Activated CD4-positive, alpha-beta memory T cell treated with anti-CD3 and anti-CD28 coated beads for 36 hours (primary cell): ENCODE data around the gene NCBP1. TPM values are rescaled to one million over a fixed set of nuclear protein-coding genes. Genes with fewer than 3 reads are reported as not detected.
A peak's percentile ranks its signal among the peaks of the same experiment; 100 is the strongest.

ENCODE experiments used
- CTCF ChIA-PET: fragments of 350-600 bp; sonication (Branson Sonifier 250); formaldehyde crosslinking; loops from one replicate; lab custom pipeline; 2021; ENCODE audit warnings: antibody characterized with exemption, inconsistent platforms; lab: Charles Lee
- POLR2A ChIA-PET: fragments of 350-600 bp; sonication (Branson Sonifier 250); formaldehyde crosslinking; loops from one replicate; lab custom pipeline; 2021; ENCODE audit warnings: antibody characterized with exemption; lab: Charles Lee
- DNase-seq: peaks from one replicate; pipeline ENCODE4 v3.0.0-alpha.2; 2020
- H3K27ac Mint-ChIP-seq: one replicate; pipeline ENCODE4 v1.8.0; 2021; ENCODE audit warnings: mixed read lengths
- H3K27me3 Mint-ChIP-seq: one replicate; pipeline ENCODE4 v1.8.0; 2021; ENCODE audit warnings: mixed read lengths
- H3K36me3 Mint-ChIP-seq: one replicate; pipeline ENCODE4 v1.8.0; 2021; ENCODE audit warnings: mixed read lengths
- H3K4me1 Mint-ChIP-seq: one replicate; pipeline ENCODE4 v1.8.0; 2021; ENCODE audit warnings: low read depth, mixed read lengths
- H3K4me3 Mint-ChIP-seq: one replicate; pipeline ENCODE4 v1.8.0; 2021; ENCODE audit warnings: mild to moderate bottlenecking, mixed read lengths
- H3K9me3 Mint-ChIP-seq: one replicate; pipeline ENCODE4 v1.8.0; 2021; ENCODE audit warnings: mixed read lengths
- intact Hi-C: fragments of 100-400 bp; cut with micrococcal nuclease; formaldehyde crosslinking; loops from one replicate; pipeline ENCODE4 v1.15.1; 2023
- total RNA-seq, 2 experiments: library from RNA; stranded (reverse); gene quantifications; one replicate each; pipeline ENCODE4 v1.2.3, GENCODE V29; 2021

NCBP1 gene
- total RNA-seq, 2 experiments from 2014 or later: 43.4 to 47.2 TPM

DNA sequence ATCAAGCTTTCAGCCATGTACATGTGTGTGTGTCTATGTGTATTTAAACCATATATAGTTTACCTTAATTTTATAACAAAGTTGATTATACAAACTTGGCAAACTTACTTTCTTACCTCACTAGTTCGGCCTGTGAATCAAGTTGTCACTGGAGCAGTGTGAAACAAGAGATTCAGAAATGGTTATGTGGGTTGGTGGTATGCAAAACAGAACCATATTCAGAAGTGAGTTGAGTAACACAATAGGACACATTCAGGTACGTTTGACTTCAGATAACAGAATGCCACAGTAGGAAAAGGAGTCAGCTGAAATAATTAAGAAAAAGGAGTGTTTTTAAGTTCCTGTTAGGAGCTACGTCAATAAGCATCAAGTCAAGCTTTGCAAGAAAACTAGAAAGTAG, 42.0 kb downstream of the NCBP1 start:
- H3K36me3 Mint-ChIP-seq: peaks cover 48% of the 10 kb centered on the region
- ChIA-PET POLR2A (interaction anchor here (0.6 kb wide), 1 partner anchor 17 kb away, joined by 3 read pairs; no protein-coding TSS in a partner anchor), CTCF (interaction anchor here (0.6 to 2.0 kb wide), 2 partner anchors 21 to 225 kb away, joined by 3 to 6 read pairs; partner anchors contain the start of gene XPA)

DNA sequence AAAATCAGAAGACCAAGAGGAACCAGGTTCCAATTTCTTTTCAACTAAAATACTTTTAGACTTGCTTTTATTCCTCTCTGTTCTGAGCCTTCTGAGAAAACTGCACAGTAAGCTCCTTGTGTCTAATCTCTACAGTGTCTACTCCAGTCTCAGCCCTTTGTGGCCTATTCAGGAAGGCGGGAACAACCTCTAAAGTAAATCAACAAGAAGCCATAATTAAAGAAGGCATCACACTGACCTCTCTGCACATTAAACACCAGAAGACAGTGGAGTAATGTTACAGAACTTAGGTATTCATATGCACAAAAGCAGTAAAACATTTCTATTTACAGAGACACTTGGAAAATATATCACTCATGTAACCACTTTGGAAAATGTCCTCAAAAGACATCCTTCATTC, 48.6 kb downstream of the NCBP1 start:
- H3K36me3 Mint-ChIP-seq: peaks cover 30% of the 10 kb centered on the region
- no peaks in the 10 kb centered on the region for H3K9me3 Mint-ChIP-seq
- H3K4me3 Mint-ChIP-seq: no peak overlapping the region
- no peak for DNase-seq
- ChIA-PET CTCF (interaction anchor here (1.7 kb wide), 1 partner anchor 218 kb away, joined by 5 read pairs; no protein-coding TSS in a partner anchor), POLR2A (interaction anchor here (0.5 kb wide), 1 partner anchor 92 kb away, joined by 3 read pairs; no protein-coding TSS in a partner anchor)
- H3K27me3 Mint-ChIP-seq: no peaks in the 10 kb centered on the region
- H3K4me1 Mint-ChIP-seq: peaks cover 3% of the 10 kb centered on the region
- H3K27ac Mint-ChIP-seq: no peak overlapping the region
- intact Hi-C loops: no loop called here

More for the DNA sequence above, 42.0 kb downstream of the NCBP1 start:
- Mint-ChIP-seq H3K4me1 (peaks cover 10% of the 10 kb centered on the region), H3K4me3 (no peak overlapping the region), H3K9me3 (no peaks in the 10 kb centered on the region), H3K27me3 (no peaks in the 10 kb centered on the region), H3K27ac (peak overlapping the region; percentile 34)
- no peak for DNase-seq
- intact Hi-C loops: no loop called here

DNA sequence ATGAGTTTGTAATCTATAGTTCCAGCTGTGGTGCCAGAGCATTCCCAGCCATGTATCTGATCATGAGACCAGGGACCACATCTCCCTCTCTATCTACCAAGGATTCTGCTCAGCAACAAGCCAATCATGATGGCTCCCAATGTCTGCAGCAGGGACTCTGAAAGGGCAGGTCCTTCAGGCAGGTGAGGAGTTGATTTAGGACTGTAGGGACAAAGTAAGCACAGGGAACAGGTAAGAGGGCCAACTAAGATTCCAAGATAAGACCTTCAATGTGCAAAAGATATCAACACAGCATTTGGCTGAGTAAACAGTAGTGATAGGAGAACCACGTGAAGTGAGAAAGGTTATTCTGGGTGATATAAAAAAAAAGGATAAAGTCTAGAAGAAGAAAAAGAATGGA, 55.0 kb downstream of the NCBP1 start:
- Mint-ChIP-seq H3K27me3 (no peaks in the 10 kb centered on the region), H3K36me3 (peaks cover 32% of the 10 kb centered on the region), H3K9me3 (no peaks in the 10 kb centered on the region), H3K4me3 (no peak overlapping the region), H3K27ac (no peak overlapping the region), H3K4me1 (peaks cover 6% of the 10 kb centered on the region)
- ChIA-PET CTCF (no interaction called here), POLR2A (no interaction called here)
- intact Hi-C loops: no loop called here
- no peak for DNase-seq

DNA sequence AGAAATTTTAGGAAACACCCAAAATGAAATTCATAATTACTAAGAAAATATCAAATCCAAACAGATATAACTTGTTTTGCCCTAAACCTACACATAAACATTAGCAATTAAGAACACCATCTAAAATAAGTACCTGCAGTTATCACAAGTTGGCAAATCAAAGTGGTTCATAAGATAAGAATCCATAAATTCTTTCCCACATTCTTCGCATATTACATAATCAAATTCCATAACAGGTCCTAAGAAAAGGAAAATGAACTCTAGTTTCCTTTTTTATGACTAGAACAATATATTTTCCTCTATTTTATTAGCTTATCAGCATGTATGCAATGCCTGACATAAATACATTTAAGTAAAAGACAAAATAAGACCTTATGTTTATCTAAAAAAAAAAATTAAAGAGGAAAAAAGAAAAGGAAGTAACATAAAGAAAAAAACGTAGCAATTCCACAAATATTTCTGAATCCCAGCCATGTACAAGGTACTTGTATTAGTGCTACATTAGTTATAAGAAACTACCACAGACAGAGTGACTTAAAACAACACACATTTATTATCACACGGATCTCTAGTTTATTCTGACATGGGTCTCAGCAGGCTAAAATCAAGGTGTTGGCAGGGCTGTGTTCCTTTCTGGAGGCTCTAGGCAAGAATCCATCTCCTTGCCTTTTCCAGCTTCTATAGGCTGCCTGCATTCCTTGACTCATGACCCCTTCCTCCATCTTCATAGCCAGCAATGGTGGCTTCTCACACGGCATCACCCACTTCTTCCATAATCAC, 56.0 kb downstream of the NCBP1 start:
- no peak overlapping the region for H3K27ac Mint-ChIP-seq
- peaks cover 28% of the 10 kb centered on the region for H3K36me3 Mint-ChIP-seq
- H3K27me3 Mint-ChIP-seq: no peaks in the 10 kb centered on the region
- DNase-seq: no peak
- H3K4me3 Mint-ChIP-seq: no peak overlapping the region
- no peaks in the 10 kb centered on the region for H3K9me3 Mint-ChIP-seq
- POLR2A ChIA-PET: no interaction called here
- H3K4me1 Mint-ChIP-seq: peaks cover 15% of the 10 kb centered on the region
- intact Hi-C loops: loop anchor here (10.0 kb wide), 1 partner anchor 565 kb away; the partner anchor contains the start of gene TBC1D2
- CTCF ChIA-PET: interaction anchor here (0.7 kb wide), 2 partner anchors 33 to 229 kb away, joined by 3 to 4 read pairs; no protein-coding TSS in a partner anchor

DNA sequence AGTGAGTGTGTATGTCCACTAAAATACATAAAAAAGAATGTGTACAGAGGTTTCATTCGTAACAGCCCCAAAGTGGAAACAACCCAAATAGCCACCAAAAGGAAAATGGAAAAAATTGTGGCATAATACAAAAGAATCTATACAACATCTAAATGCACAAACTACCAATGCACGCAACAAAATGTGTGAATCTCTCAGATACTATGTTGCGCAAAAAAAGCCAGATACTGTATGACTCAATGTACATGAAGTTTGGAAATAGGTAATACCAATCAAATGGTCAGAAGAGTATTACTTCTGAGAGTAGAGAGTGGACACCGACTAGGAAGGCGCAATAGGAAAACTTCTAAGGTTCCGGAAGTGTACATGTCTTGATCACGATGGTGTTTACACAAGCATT, 61.1 kb downstream of the NCBP1 start:
- ChIA-PET CTCF (no interaction called here), POLR2A (no interaction called here)
- Mint-ChIP-seq H3K4me1 (peaks cover 47% of the 10 kb centered on the region), H3K27ac (no peak overlapping the region), H3K36me3 (peaks cover 19% of the 10 kb centered on the region), H3K4me3 (peak overlapping the region; percentile 5), H3K9me3 (no peaks in the 10 kb centered on the region), H3K27me3 (no peaks in the 10 kb centered on the region)
- no peak for DNase-seq
- intact Hi-C loops: loop anchor here (5.0 to 10.0 kb wide), 3 partner anchors 113 to 560 kb away; partner anchors contain the start of gene TBC1D2

DNA sequence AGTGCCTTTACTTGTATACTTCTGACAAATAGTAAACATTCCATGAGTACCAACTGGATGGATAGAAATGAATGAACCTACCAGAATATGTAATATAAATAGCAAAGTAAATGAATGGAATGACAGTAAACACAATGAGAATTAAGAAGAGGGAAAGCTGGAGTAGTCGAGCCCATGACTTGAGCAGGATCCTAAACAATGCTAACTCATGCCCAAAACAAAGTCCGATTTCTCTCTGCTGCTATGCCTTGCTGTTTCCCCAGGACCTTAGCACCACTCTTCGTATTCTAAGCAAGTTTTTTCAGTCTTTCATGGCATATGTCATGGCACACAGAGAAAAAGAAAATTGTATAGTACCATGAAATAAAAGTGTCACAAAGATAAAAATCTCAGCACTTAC, 61.8 kb downstream of the NCBP1 start:
- Mint-ChIP-seq H3K36me3 (peaks cover 14% of the 10 kb centered on the region), H3K9me3 (no peaks in the 10 kb centered on the region), H3K27me3 (no peaks in the 10 kb centered on the region), H3K4me3 (peak overlapping the region; percentile 91), H3K27ac (peak overlapping the region; percentile 34), H3K4me1 (peaks cover 47% of the 10 kb centered on the region)
- ChIA-PET CTCF (interaction anchor here (0.7 to 2.3 kb wide), 5 partner anchors 62 to 258 kb away, joined by 3 to 8 read pairs (median 3); partner anchors contain the start of genes NCBP1, TRMO and TSTD2), POLR2A (interaction anchor here (1.2 to 2.2 kb wide), 2 partner anchors 8 to 62 kb away, joined by 5 to 10 read pairs; partner anchors contain the start of genes NCBP1 and TSTD2)
- intact Hi-C loops: loop anchor here (5.0 to 10.0 kb wide), 3 partner anchors 112 to 559 kb away; partner anchors contain the start of gene TBC1D2
- DNase-seq: no peak

DNA sequence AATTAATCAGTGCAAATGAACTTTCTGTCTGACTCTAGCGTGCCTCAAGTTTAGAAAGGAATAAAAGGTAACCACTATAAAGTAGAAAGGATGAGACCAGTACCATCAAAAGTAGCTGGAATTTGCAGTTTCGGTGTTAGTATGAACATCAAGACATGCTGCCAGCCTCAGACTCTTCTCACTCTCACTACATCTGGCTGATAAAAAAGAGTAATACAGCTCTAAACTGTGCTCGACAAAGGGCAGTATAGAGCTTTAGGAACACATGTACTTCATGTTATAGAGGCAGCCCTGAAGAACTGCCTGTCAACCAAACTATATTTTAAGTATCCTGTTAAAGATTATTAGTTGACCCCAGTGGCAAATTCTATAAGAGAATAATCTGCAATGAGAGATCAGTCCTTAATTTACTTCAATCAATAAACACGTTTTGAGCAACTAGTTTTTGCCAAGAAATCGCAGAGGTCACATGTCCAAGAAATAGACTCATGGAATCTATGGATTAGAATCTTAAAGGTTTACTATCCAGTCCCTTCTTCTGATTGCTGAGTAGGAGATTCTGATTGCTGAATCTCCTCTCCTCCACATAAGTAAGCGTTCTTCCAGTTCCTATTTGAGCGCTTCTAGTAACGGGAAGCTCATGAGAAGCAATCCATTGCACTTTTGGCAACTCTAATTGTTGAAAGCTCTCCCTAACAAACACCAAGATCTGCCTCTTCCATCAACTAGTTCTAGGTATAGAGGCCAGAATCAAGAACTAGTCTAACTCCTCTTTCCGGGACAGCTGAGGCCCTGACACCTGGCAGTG, 62.6 kb downstream of the NCBP1 start:
- no peaks in the 10 kb centered on the region for H3K27me3 Mint-ChIP-seq
- peaks cover 11% of the 10 kb centered on the region for H3K36me3 Mint-ChIP-seq
- H3K27ac Mint-ChIP-seq: peak overlapping the region; percentile 89
- H3K4me3 Mint-ChIP-seq: peak overlapping the region; percentile 91
- no peak for DNase-seq
- H3K9me3 Mint-ChIP-seq: no peaks in the 10 kb centered on the region
- POLR2A ChIA-PET: interaction anchor here (0.6 to 2.2 kb wide), 4 partner anchors 9 to 226 kb away, joined by 3 to 10 read pairs (median 4); partner anchors contain the start of genes NCBP1, TRMO and TSTD2
- CTCF ChIA-PET: interaction anchor here (0.7 to 2.3 kb wide), 10 partner anchors 20 to 338 kb away, joined by 3 to 10 read pairs (median 3); partner anchors contain the start of genes NCBP1, TRMO and TSTD2
- intact Hi-C loops: loop anchor here (1.0 to 10.0 kb wide), 5 partner anchors 63 to 559 kb away; partner anchors contain the start of genes NCBP1, TBC1D2 and TSTD2
- H3K4me1 Mint-ChIP-seq: peaks cover 47% of the 10 kb centered on the region

DNA sequence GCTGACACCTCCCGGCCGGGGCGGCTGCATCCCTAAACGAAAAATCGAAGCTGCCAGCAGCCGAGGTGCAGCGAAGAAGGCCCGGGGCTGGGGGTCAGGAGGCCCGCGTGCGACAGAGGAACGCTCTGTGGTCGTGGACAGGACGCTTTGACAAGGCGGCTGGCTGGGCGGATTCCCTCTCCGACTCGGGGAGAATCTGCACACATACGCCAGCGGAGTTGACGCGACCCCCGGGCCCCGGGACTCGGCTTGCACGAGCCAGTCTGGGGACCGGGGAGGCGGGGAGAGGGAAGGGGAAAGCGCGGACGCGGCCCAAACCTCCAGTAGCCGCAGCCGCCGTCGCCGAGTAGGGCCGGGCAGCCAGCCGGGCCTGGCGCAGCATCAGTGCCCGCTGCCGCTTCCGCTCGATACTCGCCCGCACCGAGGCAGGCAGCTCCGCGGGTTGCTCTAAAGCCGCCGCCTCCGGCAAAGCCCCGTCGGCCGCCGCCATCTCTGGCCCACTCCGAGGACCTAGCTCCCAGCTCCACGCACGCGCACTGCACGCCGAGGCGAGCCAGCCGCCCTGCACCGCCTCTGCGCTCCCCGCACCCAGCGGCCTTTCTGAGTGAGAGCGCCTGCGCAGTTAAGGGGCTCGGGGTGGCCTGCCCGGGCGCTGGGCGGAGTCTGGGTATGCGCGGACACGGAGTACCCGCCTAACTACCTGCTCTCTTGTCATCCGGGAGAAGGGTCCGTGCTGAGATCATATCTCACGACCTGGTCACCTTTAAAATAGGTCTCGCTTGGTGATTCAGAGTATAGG, 63.4 kb downstream of the NCBP1 start, which contains the start of gene XPA:
Gene XPA, minus strand, starts transcription at position 538 of the 799 bp plus-strand sequence. Its CDS starts 48 bp downstream, at position 490.
- DNase-seq: peak; percentile 98
- ChIA-PET CTCF (interaction anchor here (0.8 to 2.3 kb wide), 8 partner anchors 21 to 337 kb away, joined by 3 to 10 read pairs (median 3); partner anchors contain the start of gene TRMO), POLR2A (interaction anchor here (0.5 to 2.2 kb wide), 5 partner anchors 9 to 225 kb away, joined by 3 to 10 read pairs (median 3); partner anchors contain the start of genes NCBP1, TRMO and TSTD2)
- Mint-ChIP-seq H3K9me3 (no peaks in the 10 kb centered on the region), H3K4me3 (peak within 1 kb of the TSS; percentile 91), H3K4me1 (peaks cover 47% of the 10 kb centered on the region), H3K36me3 (peaks cover 11% of the 10 kb centered on the region), H3K27ac (peak within 1 kb of the TSS; percentile 91), H3K27me3 (no peaks in the 10 kb centered on the region)
- intact Hi-C loops: loop anchor here (1.0 to 10.0 kb wide), 6 partner anchors 64 to 558 kb away; partner anchors contain the start of genes NCBP1, TBC1D2, TRMO and TSTD2

DNA sequence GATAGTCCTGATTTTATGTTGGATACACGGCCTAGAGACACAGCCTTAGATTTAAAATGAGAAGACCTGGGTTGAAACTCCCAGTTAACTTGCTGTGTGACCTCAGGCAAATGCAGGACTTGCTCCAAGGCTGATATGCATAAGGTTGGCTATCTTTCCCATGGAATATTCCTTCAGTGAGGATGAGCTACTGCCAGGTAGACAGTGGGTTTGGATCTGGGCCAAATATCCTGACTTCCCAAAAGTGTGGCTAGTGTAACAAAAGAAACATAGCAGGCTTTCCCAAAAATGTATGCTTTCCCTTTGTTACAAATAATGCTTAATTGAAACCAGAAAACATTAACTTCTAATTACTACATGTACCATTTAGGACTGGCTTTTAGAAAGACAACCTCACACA, 64.2 kb downstream of the NCBP1 start:
- Mint-ChIP-seq H3K36me3 (peaks cover 9% of the 10 kb centered on the region), H3K27ac (peak overlapping the region; percentile 91), H3K27me3 (no peaks in the 10 kb centered on the region), H3K9me3 (no peaks in the 10 kb centered on the region), H3K4me1 (peaks cover 50% of the 10 kb centered on the region), H3K4me3 (peak overlapping the region; percentile 91)
- DNase-seq: no peak
- POLR2A ChIA-PET: no interaction called here
- CTCF ChIA-PET: interaction anchor here (1.3 to 2.0 kb wide), 2 partner anchors 83 to 205 kb away, joined by 3 to 10 read pairs; no protein-coding TSS in a partner anchor
- intact Hi-C loops: loop anchor here (1.0 to 10.0 kb wide), 5 partner anchors 109 to 557 kb away; partner anchors contain the start of genes TBC1D2 and TRMO

DNA sequence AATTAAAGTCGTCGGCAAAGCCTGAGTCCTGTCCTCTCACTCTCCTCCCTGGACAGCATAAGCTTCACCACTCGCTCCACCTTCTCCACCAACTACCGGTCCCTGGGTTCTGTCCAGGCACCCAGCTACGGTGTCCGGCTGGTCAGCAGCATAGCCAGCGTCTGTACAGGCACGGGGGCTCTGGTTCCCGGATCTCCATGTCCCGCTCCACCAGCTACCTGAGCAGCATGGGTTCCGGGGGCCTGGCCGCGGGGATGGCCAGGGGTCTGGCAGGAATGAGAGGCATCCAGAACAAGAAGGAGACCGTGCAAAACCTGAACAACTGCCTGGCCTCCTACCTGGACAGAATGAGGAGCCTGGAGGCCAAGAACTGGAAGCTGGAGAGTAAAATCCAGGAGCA, 65.2 kb downstream of the NCBP1 start:
- Mint-ChIP-seq H3K27me3 (no peaks in the 10 kb centered on the region), H3K4me1 (peaks cover 50% of the 10 kb centered on the region), H3K4me3 (no peak overlapping the region), H3K27ac (no peak overlapping the region), H3K9me3 (no peaks in the 10 kb centered on the region), H3K36me3 (peaks cover 4% of the 10 kb centered on the region)
- DNase-seq: no peak
- ChIA-PET CTCF (no interaction called here), POLR2A (no interaction called here)
- intact Hi-C loops: loop anchor here (5.0 to 10.0 kb wide), 3 partner anchors 108 to 556 kb away; partner anchors contain the start of gene TBC1D2
